22Rv1 (cell line): ENCODE results near the gene NEURL1B.

Source experiments
- CTCF ChIP-seq: fragments of 450-650 bp; IDR thresholded peaks from 2 replicates; pipeline ENCODE4 v1.5.1; 2017; ENCODE audit warnings: mild to moderate bottlenecking
- ZFX ChIP-seq: fragments of 450-650 bp; IDR thresholded peaks from 2 replicates; pipeline ENCODE4 v1.6.1; 2017; ENCODE audit warnings: antibody characterized with exemption, borderline replicate concordance

GRCh38 chr5:172703952-172704351 is 62.9 kb downstream of the NEURL1B start:
- no peak for TF ChIP-seq CTCF
- no peak for TF ChIP-seq ZFX
